ENCODE data around the gene FAM163B. TPM values are rescaled to one million over a fixed set of nuclear protein-coding genes. Genes with fewer than 3 reads are reported as not detected.
A peak's percentile ranks its signal among the peaks of the same experiment; 100 is the strongest.

Gene FAM163B
- total and polyA plus RNA-seq, 2 donors = 0.27 to 2.0 TPM

GRCh38 chr9:133584167-133584558, 25.0 kb downstream of the FAM163B start:
- peaks cover 3 to 42% of the 10 kb centered on the region in 2 donors for H3K27me3 ChIP-seq (ENCODE audit: control insufficient read depth in 2 of 2, insufficient read depth in 1 of 2, low read length in 1 of 2)
- WGBS = 88% methylated on average over 5 of the region's 5 CpGs
- no peaks in the 10 kb centered on the region for H3K36me3 ChIP-seq (ENCODE audit: control insufficient read depth in 2 of 2, insufficient read depth in 2 of 2, low read length in 1 of 2)
- peaks cover 1 to 20% of the 10 kb centered on the region in 2 donors for H3K9me3 ChIP-seq (ENCODE audit: control insufficient read depth in 2 of 2, insufficient read depth in 1 of 2, low read length in 1 of 2)
- H3K27ac ChIP-seq (ENCODE audit: low read depth in 1 of 2, low read length in 1 of 2) = peak overlapping the region in 1 of 2 donors; percentile 94
- DNase-seq (ENCODE audit: low read depth in 6 of 9, low spot score in 9 of 9) = peak in 1 of 9 donors; percentile 35
- no peak overlapping the region for H3K4me3 ChIP-seq (ENCODE audit: low read length in 2 of 2)
- peaks cover 49 to 83% of the 10 kb centered on the region in 2 donors for H3K4me1 ChIP-seq (ENCODE audit: control insufficient read depth in 2 of 2, insufficient read depth in 2 of 2, low read length in 2 of 2)

GRCh38 chr9:133583586-133583985, 25.6 kb downstream of the FAM163B start:
- DNase-seq (ENCODE audit: low read depth in 6 of 9, low spot score in 9 of 9) = no peak
- Histone ChIP-seq H3K27ac (ENCODE audit: low read depth in 1 of 2, low read length in 1 of 2) (no peak overlapping the region), H3K36me3 (ENCODE audit: control insufficient read depth in 2 of 2, insufficient read depth in 2 of 2, low read length in 1 of 2) (no peaks in the 10 kb centered on the region), H3K4me1 (ENCODE audit: control insufficient read depth in 2 of 2, insufficient read depth in 2 of 2, low read length in 2 of 2) (peaks cover 55 to 89% of the 10 kb centered on the region in 2 donors), H3K27me3 (ENCODE audit: control insufficient read depth in 2 of 2, insufficient read depth in 1 of 2, low read length in 1 of 2) (peaks cover 3 to 48% of the 10 kb centered on the region in 2 donors), H3K4me3 (ENCODE audit: low read length in 2 of 2) (no peak overlapping the region), H3K9me3 (ENCODE audit: control insufficient read depth in 2 of 2, insufficient read depth in 1 of 2, low read length in 1 of 2) (peaks cover 1 to 16% of the 10 kb centered on the region in 2 donors)
- 95% methylated on average over 23 of the region's 23 CpGs for WGBS

- Histone ChIP-seq H3K27me3 (ENCODE audit: control insufficient read depth in 2 of 2, insufficient read depth in 1 of 2, low read length in 1 of 2) (peaks cover 5 to 51% of the 10 kb centered on the region in 2 donors), H3K27ac (ENCODE audit: low read depth in 1 of 2, low read length in 1 of 2) (no peak overlapping the region), H3K9me3 (ENCODE audit: control insufficient read depth in 2 of 2, insufficient read depth in 1 of 2, low read length in 1 of 2) (peaks cover 1 to 12% of the 10 kb centered on the region in 2 donors), H3K4me3 (ENCODE audit: low read length in 2 of 2) (no peak overlapping the region), H3K36me3 (ENCODE audit: control insufficient read depth in 2 of 2, insufficient read depth in 2 of 2, low read length in 1 of 2) (no peaks in the 10 kb centered on the region), H3K4me1 (ENCODE audit: control insufficient read depth in 2 of 2, insufficient read depth in 2 of 2, low read length in 2 of 2) (peaks cover 55 to 94% of the 10 kb centered on the region in 2 donors)
- no peak for DNase-seq (ENCODE audit: low read depth in 6 of 9, low spot score in 9 of 9)
- 97% methylated on average over 3 of the region's 3 CpGs for WGBS
These were observed 26.1 kb downstream of the FAM163B start for GRCh38 chr9:133583111-133583510.

- peaks cover 6 to 53% of the 10 kb centered on the region in 2 donors for H3K27me3 ChIP-seq (ENCODE audit: control insufficient read depth in 2 of 2, insufficient read depth in 1 of 2, low read length in 1 of 2)
These were observed 26.6 kb downstream of the FAM163B start for GRCh38 chr9:133582501-133583045.

GRCh38 chr9:133581513-133582343, 27.5 kb downstream of the FAM163B start:
- WGBS = 90% methylated on average over 19 of the region's 19 CpGs
- DNase-seq (ENCODE audit: low read depth in 6 of 9, low spot score in 9 of 9) = no peak
- H3K27me3 ChIP-seq (ENCODE audit: control insufficient read depth in 2 of 2, insufficient read depth in 1 of 2, low read length in 1 of 2) = peaks cover 6 to 53% of the 10 kb centered on the region in 2 donors
- H3K36me3 ChIP-seq (ENCODE audit: control insufficient read depth in 2 of 2, insufficient read depth in 2 of 2, low read length in 1 of 2) = no peaks in the 10 kb centered on the region
- H3K9me3 ChIP-seq (ENCODE audit: control insufficient read depth in 2 of 2, insufficient read depth in 1 of 2, low read length in 1 of 2) = peaks cover 1 to 6% of the 10 kb centered on the region in 2 donors
- no peak overlapping the region for H3K27ac ChIP-seq (ENCODE audit: low read depth in 1 of 2, low read length in 1 of 2)
- H3K4me1 ChIP-seq (ENCODE audit: control insufficient read depth in 2 of 2, insufficient read depth in 2 of 2, low read length in 2 of 2) = peaks cover 55 to 100% of the 10 kb centered on the region in 2 donors
- no peak overlapping the region for H3K4me3 ChIP-seq (ENCODE audit: low read length in 2 of 2)

More at GRCh38 chr9:133582501-133583045, 26.6 kb downstream of the FAM163B start:
- DNase-seq (ENCODE audit: low read depth in 6 of 9, low spot score in 9 of 9) = no peak
- Histone ChIP-seq H3K36me3 (ENCODE audit: control insufficient read depth in 2 of 2, insufficient read depth in 2 of 2, low read length in 1 of 2) (no peaks in the 10 kb centered on the region), H3K9me3 (ENCODE audit: control insufficient read depth in 2 of 2, insufficient read depth in 1 of 2, low read length in 1 of 2) (peaks cover 1 to 9% of the 10 kb centered on the region in 2 donors), H3K4me1 (ENCODE audit: control insufficient read depth in 2 of 2, insufficient read depth in 2 of 2, low read length in 2 of 2) (peaks cover 55 to 99% of the 10 kb centered on the region in 2 donors), H3K4me3 (ENCODE audit: low read length in 2 of 2) (no peak overlapping the region), H3K27ac (ENCODE audit: low read depth in 1 of 2, low read length in 1 of 2) (no peak overlapping the region)
- WGBS = 96% methylated on average over 14 of the region's 14 CpGs

GRCh38 chr9:133581011-133581410, 28.2 kb downstream of the FAM163B start:
- Histone ChIP-seq H3K36me3 (ENCODE audit: control insufficient read depth in 2 of 2, insufficient read depth in 2 of 2, low read length in 1 of 2) (no peaks in the 10 kb centered on the region), H3K9me3 (ENCODE audit: control insufficient read depth in 2 of 2, insufficient read depth in 1 of 2, low read length in 1 of 2) (peaks cover 1 to 4% of the 10 kb centered on the region in 2 donors), H3K4me1 (ENCODE audit: control insufficient read depth in 2 of 2, insufficient read depth in 2 of 2, low read length in 2 of 2) (peaks cover 48 to 100% of the 10 kb centered on the region in 2 donors), H3K27ac (ENCODE audit: low read depth in 1 of 2, low read length in 1 of 2) (no peak overlapping the region), H3K27me3 (ENCODE audit: control insufficient read depth in 2 of 2, insufficient read depth in 1 of 2, low read length in 1 of 2) (peaks cover 3 to 53% of the 10 kb centered on the region in 2 donors), H3K4me3 (ENCODE audit: low read length in 2 of 2) (no peak overlapping the region)
- 92% methylated on average over 4 of the region's 4 CpGs for WGBS
- DNase-seq (ENCODE audit: low read depth in 6 of 9, low spot score in 9 of 9) = no peak

- H3K9me3 ChIP-seq (ENCODE audit: control insufficient read depth in 2 of 2, insufficient read depth in 1 of 2, low read length in 1 of 2) = peaks cover 1 to 4% of the 10 kb centered on the region in 2 donors
- 85% methylated on average over 6 of the region's 6 CpGs for WGBS
- H3K27me3 ChIP-seq (ENCODE audit: control insufficient read depth in 2 of 2, insufficient read depth in 1 of 2, low read length in 1 of 2) = peaks cover 3 to 50% of the 10 kb centered on the region in 2 donors
- H3K4me1 ChIP-seq (ENCODE audit: control insufficient read depth in 2 of 2, insufficient read depth in 2 of 2, low read length in 2 of 2) = peaks cover 42 to 100% of the 10 kb centered on the region in 2 donors
- H3K4me3 ChIP-seq (ENCODE audit: low read length in 2 of 2) = no peak overlapping the region
- peak overlapping the region; percentile 0 to 20 for H3K27ac ChIP-seq (ENCODE audit: low read depth in 1 of 2, low read length in 1 of 2)
- H3K36me3 ChIP-seq (ENCODE audit: control insufficient read depth in 2 of 2, insufficient read depth in 2 of 2, low read length in 1 of 2) = no peaks in the 10 kb centered on the region
- no peak for DNase-seq (ENCODE audit: low read depth in 6 of 9, low spot score in 9 of 9)
These were observed 28.8 kb downstream of the FAM163B start for GRCh38 chr9:133580419-133580738.

- peaks cover 3 to 45% of the 10 kb centered on the region in 2 donors for H3K27me3 ChIP-seq (ENCODE audit: control insufficient read depth in 2 of 2, insufficient read depth in 1 of 2, low read length in 1 of 2)
- peaks cover 1 to 4% of the 10 kb centered on the region in 2 donors for H3K9me3 ChIP-seq (ENCODE audit: control insufficient read depth in 2 of 2, insufficient read depth in 1 of 2, low read length in 1 of 2)
- peak in 2 of 9 donors; percentile 61 to 79 for DNase-seq (ENCODE audit: low read depth in 6 of 9, low spot score in 9 of 9)
- no peak overlapping the region for H3K4me3 ChIP-seq (ENCODE audit: low read length in 2 of 2)
- WGBS = 62% methylated on average over 31 of the region's 31 CpGs
- peak overlapping the region; percentile 17 to 20 for H3K27ac ChIP-seq (ENCODE audit: low read depth in 1 of 2, low read length in 1 of 2)
- peaks cover 36 to 96% of the 10 kb centered on the region in 2 donors for H3K4me1 ChIP-seq (ENCODE audit: control insufficient read depth in 2 of 2, insufficient read depth in 2 of 2, low read length in 2 of 2)
- H3K36me3 ChIP-seq (ENCODE audit: control insufficient read depth in 2 of 2, insufficient read depth in 2 of 2, low read length in 1 of 2) = no peaks in the 10 kb centered on the region
These were observed 29.4 kb downstream of the FAM163B start for GRCh38 chr9:133579601-133580418.
